Sciatic nerve (tissue), 2 donors: ENCODE data around the gene BSCL2. TPM values are rescaled to one million over a fixed set of nuclear protein-coding genes. Genes with fewer than 3 reads are reported as not detected.
"Not testable (repeated sequence)": the region's sequence is repeated elsewhere in the genome, so short reads cannot be mapped to it uniquely, and the experiment has no call there.

Experiments
- ATAC-seq: fragments of 200-7000 bp; cut with Tn5 transposase; one replicate; pipeline ENCODE4 v1.9.1; 2020; ENCODE audit warnings: mild to moderate bottlenecking, moderate library complexity
- DNase-seq: peaks from one replicate; pipeline ENCODE4 v3.0.0-alpha.2; 2020; ENCODE audit warnings: low spot score
- intact Hi-C: fragments of 100-400 bp; cut with DNase I; formaldehyde crosslinking; loops from one replicate; pipeline ENCODE4 v1.14.2; 2022
- total RNA-seq: library from RNA; stranded (reverse); fragmentation: NEBNext Ultra II Directional; extraction: Animal tissue kit (Norgen Biotek cat#: 25700); gene quantifications from one replicate; pipeline ENCODE4 v1.2.1, GENCODE V29; 2021
- donor health status: DM: no; HTN: no; CAD: no.
- donor health status: DM: no; HTN: no; CAD: no.

Gene BSCL2
- total RNA-seq = 44.5 TPM

DNA sequence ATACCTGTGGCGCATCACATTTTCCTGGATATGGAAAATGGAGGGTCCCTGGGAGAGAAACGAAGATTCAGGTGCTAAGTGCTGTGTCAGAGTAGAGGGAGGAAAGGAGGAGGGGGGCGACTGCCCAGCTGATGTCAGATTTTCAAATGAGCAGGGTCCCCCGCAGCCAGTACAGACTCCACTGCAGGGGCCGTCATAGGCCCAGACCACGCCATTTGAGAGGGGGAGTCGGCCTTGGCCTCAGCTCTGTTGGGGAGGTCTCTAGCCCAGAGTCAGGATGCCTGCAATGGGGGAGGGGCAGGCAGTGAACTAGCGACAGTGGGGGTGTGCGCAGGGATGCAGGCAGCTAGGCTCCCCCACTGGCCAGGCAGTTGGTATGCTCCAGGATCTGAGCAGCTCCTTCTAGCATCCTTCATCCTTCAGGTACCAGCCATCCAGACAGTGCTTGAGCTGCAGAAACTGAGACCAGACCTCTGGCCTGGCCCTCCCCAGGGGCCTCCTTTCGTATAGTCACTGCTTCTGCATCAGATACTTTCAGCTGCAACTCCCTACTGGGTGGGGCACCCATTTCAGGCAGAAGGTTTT lies at the start of gene BSCL2, which contains the start of gene GNG3:
BSCL2 (minus strand) TSS at position 148 of the 585 bp plus-strand sequence. CDS start 229 bp downstream, outside the sequence.
GNG3 (plus strand) TSS at position 400 of the 585 bp plus-strand sequence. CDS start 620 bp downstream, outside the sequence.
- intact Hi-C loops = no loop called here

DNA sequence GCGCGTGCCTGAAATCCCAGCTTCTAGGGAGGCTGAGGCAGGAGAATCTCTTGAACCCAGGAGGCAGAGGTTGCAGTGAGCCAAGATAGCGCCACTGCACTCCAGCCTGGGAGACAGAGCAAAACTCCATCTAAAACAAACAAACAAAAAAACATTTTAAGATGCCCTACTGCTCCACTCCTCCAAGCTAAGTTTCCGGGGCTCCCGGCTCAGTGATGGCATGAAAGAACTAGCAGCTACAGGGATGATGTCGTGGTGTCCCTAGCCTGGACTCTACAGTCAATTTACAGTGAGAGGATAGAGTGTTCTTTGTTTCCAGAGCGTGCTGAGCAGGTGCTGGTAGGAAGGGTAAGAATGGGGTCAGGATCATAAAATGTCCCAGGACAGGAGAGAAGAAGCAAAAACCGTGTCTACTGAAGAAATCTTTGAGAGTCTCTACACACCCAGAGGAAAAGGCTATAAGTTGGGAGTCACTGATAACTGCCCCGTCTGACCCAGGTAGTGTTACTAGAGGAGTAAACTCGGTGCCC lies 47.9 kb upstream of the BSCL2 start:
- DNase-seq (no peak), ATAC-seq (no peak)
- intact Hi-C loops = no loop called here

More for the DNA sequence above, at the start of gene BSCL2, which contains the start of gene GNG3:
- ATAC-seq = no peak
- DNase-seq = no peak

DNA sequence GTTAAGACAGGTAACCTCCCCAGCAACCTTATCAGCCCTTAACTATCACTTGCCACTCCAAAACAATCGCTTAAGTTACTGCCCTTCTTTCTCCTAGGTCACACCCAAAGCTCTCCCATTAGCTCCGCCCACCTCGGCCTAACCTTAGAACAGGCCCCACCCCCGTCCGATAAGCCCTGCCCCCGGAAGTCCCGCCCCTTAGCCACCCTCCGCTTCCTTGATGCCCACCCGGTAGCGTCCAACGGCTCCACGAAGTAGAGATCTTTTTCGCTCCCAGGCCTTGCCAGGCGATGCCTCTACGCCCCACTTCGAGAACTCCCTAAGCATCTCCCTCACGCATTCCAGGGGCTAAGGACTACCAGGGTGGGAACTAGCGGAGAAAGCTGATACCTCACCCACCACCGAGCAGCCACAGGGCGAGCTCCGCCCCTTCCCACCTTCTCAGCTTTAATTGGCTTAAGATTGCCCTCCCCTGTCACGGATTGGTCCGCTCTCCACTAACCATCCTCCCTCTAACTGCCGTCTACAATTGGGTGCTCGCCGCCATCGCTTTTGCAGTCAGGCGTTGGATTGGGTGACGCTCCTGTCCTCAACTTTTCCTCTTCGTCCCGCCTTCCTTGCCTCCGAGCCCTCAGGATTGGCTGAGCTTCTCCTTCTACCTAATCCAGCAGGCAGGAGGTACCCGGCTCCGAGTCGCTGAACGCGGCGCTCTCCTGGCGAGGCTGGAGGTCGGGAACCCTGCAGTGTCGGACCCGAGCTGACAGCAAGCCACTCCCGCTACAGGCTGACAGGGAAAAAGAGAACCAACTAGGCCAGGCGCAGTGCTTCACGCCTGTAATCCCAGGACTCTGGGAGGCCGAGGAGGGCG lies 46.7 kb upstream of the BSCL2 start, which contains the start of gene ZBTB3:
ZBTB3 (minus strand) TSS at position 425 of the 868 bp plus-strand sequence. CDS start 496 bp downstream, outside the sequence.
- intact Hi-C loops = no loop called here
- ATAC-seq = peak; percentile 99

DNA sequence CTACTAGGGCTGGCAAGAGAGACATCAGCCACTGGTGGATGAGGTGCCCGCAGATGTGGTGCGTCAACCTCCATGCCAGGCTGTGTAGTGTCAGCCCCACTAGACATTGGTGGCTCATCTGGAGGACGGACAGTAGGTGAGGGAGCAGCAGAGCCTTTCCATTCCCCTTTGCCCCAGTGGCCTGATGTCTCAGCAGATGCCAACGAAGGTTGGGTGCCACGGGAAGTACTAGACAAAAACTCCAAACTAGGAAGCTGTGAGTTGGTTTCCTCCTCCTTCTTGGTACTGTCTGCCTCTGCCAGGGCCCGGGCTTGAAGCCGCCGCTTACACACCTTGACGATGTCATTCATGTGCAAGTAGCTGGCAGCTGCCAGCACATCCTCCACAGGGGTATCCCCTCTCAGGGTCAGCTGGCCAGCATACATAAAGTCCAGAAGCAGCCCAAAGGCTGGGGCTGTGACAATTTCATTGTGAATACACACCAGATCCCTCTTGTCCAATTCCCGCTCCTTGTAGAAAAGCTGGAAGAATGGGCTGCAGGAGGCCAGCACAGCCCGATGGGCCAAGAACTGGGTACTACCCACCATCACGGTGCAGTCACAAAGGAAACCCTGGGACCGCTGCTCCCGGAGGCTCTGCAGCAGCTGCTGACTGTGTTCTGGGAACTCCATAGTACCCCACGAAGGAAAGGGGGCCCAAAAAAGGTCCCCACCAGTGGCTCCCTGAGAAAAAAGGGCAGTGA lies 45.9 kb upstream of the BSCL2 start:
- no peak for ATAC-seq
- no peak for DNase-seq
- intact Hi-C loops = no loop called here

More for the DNA sequence above, 46.7 kb upstream of the BSCL2 start, which contains the start of gene ZBTB3:
- DNase-seq = peak; percentile 98

DNA sequence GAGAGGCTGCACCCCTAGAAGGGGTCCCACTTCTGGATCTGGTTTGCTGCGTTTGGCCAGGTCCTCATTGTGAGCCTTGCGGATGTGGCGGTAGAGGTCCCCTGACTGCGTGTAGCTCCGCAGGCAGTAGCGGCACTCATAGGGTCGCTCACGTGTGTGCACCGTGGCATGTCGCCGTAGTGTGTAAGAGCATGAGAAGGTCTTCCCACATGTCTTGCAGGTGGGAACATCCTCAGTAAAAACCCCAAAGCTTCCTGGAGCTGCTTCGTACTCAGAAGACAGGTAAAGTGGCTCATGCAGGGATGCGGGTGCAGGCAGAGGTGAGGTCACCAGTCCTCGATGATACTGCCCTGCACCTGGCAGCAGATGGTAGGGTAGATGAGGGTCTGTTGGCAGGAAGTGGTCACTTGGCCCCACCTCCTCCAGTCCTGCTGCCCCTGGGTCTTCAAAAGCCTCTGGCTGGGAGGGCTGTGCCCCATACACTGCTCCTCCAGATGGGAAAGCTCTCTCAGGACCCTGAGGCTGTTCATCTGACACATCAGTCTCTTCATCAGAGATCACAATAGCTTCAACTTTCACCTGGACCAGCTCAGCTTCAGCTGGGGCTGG lies 45.1 kb upstream of the BSCL2 start:
- intact Hi-C loops = no loop called here

DNA sequence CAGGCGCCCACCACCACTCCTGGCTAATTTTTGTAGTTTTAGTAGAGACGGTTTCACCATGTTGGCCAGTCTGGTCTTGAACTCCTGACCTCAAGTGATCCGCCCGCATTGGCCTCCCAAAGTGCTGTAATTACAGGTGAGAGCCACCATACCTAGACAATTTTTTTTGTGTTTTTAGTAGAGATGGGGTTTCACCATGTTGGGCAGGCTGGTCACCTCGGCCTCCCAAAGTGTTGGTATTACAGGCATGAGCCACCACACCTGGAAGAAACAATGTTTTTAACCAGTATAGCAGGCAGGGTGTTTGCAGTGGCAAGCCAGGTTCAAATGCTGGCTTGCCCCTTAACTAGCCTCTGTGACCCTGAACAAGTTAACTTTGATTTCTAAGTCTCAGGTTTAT lies 42.7 kb upstream of the BSCL2 start:
- intact Hi-C loops, ATAC-seq, DNase-seq: not testable (repeated sequence)

More for the DNA sequence above, 45.1 kb upstream of the BSCL2 start:
- ATAC-seq (no peak), DNase-seq (no peak)

DNA sequence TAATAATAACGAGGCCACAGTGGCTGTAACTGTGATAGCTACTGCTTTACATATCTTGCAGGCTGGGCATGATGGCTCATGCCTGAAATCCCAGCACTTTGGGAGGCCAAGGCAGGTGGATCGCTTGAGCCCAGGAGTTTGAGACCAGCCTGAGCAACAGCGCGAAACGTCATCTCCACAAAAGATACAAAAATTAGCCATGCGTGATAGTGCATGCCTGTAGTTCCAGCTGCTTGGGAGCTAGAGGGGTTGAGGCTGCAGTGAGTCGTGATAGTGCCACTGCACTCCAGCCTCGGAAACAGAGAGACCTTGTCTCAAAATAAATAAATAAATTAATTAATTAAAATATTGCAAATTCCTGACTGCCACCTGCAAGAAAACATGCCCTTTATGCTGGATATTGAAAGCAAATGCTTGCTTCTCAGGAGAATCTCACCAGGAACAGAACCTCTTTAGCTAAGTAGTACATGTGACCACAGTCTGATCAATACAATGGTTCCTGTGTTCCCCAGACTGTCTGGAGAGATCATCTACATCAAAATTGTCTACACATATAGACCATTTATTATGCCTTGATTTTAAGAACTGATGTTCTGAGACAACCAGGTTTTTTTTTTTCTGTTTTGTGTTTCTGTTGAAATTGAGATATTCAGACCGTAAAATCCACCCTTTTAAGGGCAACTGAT lies 40.4 kb upstream of the BSCL2 start:
- ATAC-seq = no peak
- intact Hi-C loops = no loop called here
- DNase-seq = no peak

DNA sequence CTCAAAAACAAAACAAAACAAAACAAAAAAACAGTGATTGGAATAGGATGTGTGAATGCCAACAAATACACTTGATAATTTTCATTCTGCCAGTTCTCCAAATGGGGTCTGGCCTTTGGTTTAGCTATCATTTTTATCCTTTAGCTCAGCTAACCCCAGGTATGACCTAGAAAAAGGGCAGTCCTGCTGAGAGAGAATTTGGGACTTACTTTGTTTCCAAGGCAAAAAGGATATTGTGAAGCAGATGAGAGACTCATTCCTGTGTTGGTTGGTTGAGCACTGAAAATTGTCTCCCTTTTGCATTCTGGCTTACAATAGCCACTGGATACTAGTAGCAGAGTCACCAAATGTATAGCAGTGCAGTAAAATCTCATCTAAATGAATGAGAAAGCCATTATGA lies 30.0 kb upstream of the BSCL2 start:
- ATAC-seq = no peak
- intact Hi-C loops = no loop called here
- DNase-seq = no peak

DNA sequence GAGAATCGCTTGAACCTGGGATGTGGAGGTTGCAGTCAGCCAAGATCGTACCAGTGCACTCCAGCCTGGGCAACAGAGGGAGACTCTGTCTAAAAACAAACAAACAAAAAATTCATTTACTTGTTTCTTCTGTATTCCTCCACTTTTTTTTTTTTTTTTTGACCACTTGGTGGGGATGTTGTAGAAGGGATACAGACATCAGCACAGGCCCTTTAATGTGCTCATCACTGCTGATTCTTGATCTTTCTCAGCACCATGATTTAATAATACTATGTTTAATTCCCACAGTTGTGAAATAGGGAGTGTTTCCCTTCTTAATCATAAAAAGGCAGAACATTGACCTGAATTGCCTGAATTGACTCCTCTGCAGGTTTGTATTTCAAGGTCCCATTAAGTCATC lies 25.6 kb upstream of the BSCL2 start:
- no peak for ATAC-seq
- intact Hi-C loops = no loop called here
- no peak for DNase-seq

DNA sequence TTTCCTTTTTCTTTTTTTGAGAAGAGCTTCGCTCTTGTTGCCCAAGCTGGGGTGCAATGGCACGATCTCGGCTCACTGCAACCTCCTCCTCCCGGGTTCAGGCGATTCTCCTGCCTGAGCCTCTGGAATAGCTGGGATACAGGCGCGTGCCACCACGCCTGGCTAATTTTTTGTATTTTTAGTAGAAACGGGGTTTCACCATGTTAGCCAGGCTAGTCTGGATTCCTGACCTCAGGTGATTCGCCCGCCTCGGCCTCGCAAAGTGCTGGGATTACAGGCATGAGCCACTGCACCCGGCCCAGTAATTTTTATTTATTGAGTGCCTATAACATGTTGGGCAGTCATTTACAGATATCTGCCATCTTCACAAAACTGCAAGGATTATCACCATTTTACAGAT lies 22.9 kb upstream of the BSCL2 start:
- intact Hi-C loops = not testable (repeated sequence)

DNA sequence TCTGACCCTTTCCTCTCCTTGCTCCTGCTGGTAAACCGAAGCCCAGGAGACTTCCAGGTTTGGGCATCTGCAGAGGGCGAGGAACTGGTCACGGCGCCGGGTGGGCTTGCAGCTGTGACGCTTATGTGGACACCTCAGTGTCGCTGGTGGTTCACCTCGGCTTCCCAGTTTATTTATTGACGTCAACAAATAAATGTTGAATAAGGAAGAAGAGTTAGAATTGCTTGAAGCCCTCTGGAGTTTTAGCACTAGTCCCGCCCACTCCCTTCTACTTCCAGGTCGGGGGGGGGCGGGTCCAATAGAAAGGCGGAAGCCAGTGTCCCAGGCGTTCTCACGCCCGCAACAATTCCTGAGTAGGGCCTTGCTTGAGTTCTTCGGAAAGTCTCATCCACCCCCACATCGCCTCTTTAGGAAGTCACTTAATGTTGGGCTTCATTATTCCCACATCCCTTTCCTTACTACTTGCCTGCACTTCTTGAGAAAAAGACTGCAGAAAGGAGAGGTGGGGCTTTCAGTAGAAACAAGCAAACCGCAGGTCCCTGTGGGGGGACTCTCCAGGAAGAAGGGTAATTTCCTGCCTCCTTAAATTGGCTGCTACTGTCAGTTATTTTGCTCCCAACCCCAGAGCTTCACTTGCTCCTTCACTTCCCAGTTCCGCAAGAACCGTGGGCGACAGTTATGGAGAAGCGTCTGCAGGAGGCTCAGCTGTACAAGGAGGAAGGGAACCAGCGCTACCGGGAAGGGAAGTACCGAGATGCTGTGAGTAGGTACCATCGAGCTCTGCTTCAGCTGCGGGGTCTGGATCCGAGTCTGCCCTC lies 21.2 kb upstream of the BSCL2 start, which contains the start of gene TTC9C:
TTC9C (plus strand) TSS at position 316 of the 818 bp plus-strand sequence; CDS start at position 679, 363 bp downstream.
- DNase-seq (peak; percentile 92), ATAC-seq (peak; percentile 87)
- intact Hi-C loops = no loop called here

More for the DNA sequence above, 22.9 kb upstream of the BSCL2 start:
- peak; percentile 26 for DNase-seq
- ATAC-seq = not testable (repeated sequence)

DNA sequence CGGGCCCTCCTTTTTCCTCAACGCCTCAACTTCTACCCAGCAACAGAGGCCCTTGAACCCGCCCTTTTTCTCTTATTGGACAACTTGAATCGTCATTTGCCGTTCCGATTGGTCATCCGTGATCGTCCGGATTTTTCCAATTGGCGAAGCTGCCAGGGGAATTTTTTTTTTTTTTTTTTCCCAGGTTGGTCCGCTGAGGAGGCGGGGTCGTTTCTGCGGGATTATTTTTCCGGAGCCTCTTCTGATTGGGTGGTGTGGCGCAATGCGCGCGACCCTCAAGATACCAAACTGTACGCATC lies 20.6 kb upstream of the BSCL2 start:
- DNase-seq = no peak
- intact Hi-C loops = no loop called here
- peak; percentile 91 for ATAC-seq

DNA sequence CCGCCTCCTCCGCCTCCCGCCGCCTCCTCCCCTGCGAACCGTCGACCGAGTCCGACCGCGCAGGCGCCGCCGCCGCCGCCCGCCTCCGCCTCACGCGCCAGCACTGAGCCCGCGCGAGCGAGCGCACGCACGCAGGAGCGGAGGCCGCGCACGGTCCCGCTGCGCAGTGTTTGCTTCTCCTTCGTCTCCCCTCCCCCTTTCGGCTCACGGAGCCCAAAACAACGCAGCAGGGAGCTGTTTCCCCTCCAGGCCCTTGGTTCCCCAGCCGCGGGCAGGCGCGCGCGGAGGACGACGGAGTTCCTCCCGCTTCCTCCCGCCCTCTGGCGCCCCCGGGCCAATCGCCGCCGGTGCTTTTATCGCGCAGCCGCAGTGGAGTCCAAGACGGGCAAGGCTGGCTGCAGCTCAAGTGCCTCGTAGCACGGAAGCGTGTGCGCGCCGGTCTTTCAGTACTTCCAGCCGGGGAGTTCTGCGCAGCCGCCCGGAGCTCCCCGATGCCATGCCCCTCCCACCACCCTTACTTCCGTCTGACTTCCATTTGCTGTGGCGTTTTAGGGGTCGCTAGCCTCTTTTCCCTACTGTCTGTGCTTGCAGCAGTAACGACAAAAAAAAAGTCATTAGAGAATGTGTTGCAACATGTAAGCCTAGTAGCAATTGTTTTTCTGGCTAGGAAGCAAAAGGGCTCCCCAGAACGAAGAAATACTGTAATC lies 20.1 kb upstream of the BSCL2 start, which contains the start of gene HNRNPUL2:
HNRNPUL2 (minus strand) TSS at position 293 of the 707 bp plus-strand sequence. CDS start 301 bp downstream, outside the sequence.
- intact Hi-C loops = no loop called here
- ATAC-seq = peak; percentile 97
- peak; percentile 99 for DNase-seq

DNA sequence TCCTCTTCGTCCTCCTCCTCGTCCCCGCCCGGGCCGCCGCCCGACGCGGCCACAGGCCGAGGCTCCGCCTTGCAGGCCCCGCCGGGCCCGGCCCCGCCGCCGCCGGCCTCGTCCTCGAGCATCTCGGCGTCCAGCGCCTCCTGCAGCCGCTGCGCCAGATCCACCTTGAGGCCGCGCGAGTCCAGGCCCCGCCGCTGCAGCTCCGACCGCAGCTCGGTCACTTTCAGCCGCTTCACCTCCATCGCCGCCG lies 19.6 kb upstream of the BSCL2 start:
- intact Hi-C loops = no loop called here

DNA sequence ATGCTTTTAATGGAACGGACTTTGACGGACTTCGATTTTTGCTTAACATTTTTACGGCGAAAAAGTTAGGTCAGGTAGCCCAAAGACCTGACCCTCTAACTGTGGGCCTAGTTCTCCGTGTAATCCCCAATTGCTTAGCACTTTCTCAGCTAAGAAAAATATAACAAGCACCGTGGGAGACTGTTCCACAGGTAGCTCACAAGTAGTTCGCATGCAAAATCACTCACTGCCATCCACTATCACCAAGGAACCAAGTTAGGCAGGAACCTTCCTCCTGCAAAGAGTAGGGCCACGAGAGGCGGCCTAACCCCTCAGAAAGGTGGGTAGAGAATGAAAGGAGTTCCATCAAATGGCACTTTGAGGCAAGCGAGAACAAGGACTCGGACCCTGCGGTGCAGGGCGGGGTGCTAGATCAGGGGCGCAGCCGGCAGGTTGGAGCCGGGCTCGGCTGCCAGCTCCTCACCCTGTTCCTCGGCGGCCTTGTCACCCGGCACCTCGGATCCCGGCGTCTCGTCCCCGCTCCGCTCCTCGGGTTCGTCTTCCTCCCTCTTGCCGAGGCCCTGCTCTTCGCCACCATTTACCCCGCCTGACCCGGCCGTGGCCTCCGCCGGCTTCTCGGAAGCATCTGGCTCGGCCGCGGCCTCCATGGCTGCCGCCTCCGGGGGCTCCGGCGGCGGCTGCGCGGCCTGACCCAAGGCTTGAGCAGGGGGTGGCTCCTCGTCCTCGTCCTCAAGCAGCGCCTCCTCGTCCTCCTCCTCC lies 19.1 kb upstream of the BSCL2 start:
- DNase-seq = no peak
- intact Hi-C loops = no loop called here
- no peak for ATAC-seq

More for the DNA sequence above, 19.6 kb upstream of the BSCL2 start:
- no peak for DNase-seq
- ATAC-seq = no peak

DNA sequence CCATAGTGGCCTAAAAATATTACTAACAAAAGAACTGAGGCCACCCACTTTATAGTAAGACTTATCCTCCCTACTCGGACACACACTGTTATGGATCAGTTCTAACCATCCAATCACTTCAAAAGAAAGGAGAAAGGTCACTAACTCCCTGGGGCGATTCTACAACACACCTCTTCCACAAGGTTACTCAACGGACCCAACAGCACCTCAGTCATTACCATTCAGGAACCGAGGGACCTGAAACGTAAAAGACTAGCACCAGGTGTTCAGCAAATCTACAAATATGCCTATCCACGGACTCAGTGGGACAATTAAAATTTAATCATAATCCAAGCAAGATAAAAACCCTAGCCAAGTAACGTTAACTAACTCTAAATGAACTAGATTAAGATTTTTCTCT lies 18.4 kb upstream of the BSCL2 start:
- intact Hi-C loops = no loop called here
- no peak for ATAC-seq
- DNase-seq = no peak
